Measurements from ENCODE around the gene KLHL20. TPM values are rescaled to one million over a fixed set of nuclear protein-coding genes. Genes with fewer than 3 reads are reported as not detected.
"Not testable (repeated sequence)": the region's sequence is repeated elsewhere in the genome, so short reads cannot be mapped to it uniquely, and the experiment has no call there.

Gene KLHL20
- total RNA-seq, 4 donors from 2014 or later, result 18.2 to 31.6 (median 19.9) TPM

DNA sequence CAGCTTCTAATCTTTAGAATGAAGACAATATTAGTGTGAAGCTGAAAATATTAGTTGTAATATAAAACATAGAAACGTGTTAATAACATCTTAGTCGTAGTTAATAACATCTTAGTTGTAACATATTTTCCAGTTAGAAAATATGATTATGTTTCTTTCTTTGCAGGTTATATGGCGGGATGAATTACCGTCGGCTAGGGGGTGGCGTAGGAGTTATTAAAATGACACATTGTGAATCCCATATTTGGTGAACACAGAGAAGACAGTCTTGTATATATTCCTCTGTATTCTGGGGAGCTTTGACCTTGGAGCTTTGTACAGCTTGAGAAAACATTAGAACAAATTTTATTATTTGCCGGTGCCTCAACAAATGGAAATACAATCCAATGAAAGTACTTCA lies 70.2 kb downstream of the KLHL20 start:
- WGBS, 2 donors, result 93 to 95% methylated on average over 7 of the region's 7 CpGs
- no peak overlapping the region for H3K4me3 ChIP-seq (ENCODE audit: low read depth, poor library complexity, severe bottlenecking)
- TF ChIP-seq POLR2A (IDR thresholded peaks at IDR 0.05), result no peak
- TF ChIP-seq, protein P1, sequence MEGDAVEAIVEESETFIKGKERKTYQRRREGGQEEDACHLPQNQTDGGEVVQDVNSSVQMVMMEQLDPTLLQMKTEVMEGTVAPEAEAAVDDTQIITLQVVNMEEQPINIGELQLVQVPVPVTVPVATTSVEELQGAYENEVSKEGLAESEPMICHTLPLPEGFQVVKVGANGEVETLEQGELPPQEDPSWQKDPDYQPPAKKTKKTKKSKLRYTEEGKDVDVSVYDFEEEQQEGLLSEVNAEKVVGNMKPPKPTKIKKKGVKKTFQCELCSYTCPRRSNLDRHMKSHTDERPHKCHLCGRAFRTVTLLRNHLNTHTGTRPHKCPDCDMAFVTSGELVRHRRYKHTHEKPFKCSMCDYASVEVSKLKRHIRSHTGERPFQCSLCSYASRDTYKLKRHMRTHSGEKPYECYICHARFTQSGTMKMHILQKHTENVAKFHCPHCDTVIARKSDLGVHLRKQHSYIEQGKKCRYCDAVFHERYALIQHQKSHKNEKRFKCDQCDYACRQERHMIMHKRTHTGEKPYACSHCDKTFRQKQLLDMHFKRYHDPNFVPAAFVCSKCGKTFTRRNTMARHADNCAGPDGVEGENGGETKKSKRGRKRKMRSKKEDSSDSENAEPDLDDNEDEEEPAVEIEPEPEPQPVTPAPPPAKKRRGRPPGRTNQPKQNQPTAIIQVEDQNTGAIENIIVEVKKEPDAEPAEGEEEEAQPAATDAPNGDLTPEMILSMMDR (IDR thresholded peaks at IDR 0.05), result no peak
- DNase-seq (ENCODE audit: low spot score in 2 of 2), result no peak
- intact Hi-C loops (cut with DNase I; ENCODE audit: low total_unique reads), result no loop called here

DNA sequence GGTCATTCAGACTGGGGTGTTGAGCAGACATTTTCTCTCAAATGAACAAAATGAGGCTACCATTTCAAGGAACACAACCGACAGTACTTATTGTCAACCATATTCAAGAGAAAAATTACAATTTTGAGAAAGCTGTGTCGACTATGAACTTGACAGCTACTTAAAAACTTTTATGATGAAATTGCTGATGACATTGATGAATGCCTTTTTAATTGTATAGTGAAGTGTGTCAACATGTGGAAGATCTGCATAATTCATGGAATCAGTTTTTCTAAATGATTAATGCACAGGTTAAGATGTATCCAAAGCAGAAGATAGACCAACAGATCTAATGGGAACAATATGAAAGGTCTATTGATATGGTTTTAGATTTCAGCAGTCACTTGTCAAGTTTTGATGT lies 75.1 kb downstream of the KLHL20 start:
- DNase-seq (ENCODE audit: low spot score in 2 of 2), result no peak
- intact Hi-C loops (cut with DNase I; ENCODE audit: low total_unique reads), result no loop called here
- H3K4me3 ChIP-seq (ENCODE audit: low read depth, poor library complexity, severe bottlenecking), result no peak overlapping the region
- TF ChIP-seq POLR2A (IDR thresholded peaks at IDR 0.05), result no peak
- TF ChIP-seq, protein P1 (IDR thresholded peaks at IDR 0.05), result no peak
- 88 to 90% methylated on average over 2 of the region's 2 CpGs for WGBS, 2 donors

DNA sequence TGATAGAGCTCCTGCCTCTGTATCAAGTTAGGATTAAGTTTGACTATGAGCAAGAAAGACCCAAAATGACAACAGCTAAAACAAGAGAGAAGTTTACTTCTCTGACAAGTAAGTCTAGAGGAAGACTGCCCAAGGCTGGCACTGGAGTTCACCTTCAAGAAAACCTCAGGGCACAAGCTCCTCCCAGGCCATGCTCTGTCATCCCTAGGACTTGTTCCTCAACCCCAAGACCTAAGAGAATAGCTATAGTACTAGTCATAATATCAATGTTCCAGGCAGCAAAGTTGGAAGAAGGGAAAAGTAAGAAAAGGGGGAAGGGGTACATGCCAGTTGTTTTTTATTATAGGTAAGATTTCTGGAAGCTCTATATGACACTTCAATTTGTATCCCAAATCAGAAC lies 83.3 kb downstream of the KLHL20 start:
- no peak overlapping the region for H3K4me3 ChIP-seq (ENCODE audit: low read depth, poor library complexity, severe bottlenecking)
- DNase-seq (ENCODE audit: low spot score in 2 of 2), result no peak
- intact Hi-C loops (cut with DNase I; ENCODE audit: low total_unique reads), result no loop called here
- no peak for TF ChIP-seq POLR2A (IDR thresholded peaks at IDR 0.05)
- TF ChIP-seq, protein P1 (IDR thresholded peaks at IDR 0.05), result no peak

DNA sequence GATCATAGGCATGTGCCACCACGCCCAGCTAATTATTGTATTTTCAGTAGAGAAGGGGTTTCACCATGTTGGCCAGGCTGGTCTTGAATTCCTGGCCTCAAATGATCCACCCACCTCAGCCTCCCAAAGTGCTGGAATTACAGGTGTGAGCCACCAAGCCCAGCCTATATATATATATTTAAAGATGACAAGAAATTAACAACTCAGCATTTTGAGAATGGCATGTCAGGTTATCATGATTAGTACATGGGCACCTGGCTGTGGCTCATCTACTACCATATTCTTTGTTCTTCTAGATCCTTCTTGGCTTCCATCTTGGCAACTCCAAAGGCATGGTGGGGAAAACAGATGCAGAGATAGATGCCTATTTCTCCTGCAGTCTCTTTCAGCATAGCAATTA lies 85.2 kb downstream of the KLHL20 start:
- H3K4me3 ChIP-seq (ENCODE audit: low read depth, poor library complexity, severe bottlenecking); DNase-seq (ENCODE audit: low spot score in 2 of 2); intact Hi-C loops (cut with DNase I; ENCODE audit: low total_unique reads): not testable (repeated sequence)
- WGBS, 2 donors, result 95 to 100% methylated on average over 1 of the region's 1 CpG

DNA sequence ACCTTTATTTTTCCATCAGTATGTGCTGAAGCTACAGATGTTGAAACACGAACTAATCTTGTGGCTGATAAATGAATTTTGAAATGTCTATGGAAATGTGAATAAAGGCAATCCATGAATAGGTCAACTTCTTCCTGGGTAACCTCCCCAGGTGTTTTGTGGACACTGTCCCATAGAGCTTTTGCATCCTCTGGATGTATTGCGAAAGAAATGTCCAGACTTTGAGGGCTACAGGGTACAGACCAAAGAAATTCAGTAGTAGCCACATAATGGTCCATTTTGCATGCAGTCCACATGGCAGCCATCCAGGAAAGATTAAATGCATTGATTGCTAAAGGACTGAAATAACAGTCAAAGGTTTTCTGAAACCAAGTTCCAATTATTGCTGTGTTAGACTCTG lies 88.2 kb downstream of the KLHL20 start:
- no peak for DNase-seq (ENCODE audit: low spot score in 2 of 2)
- 94% methylated on average over 2 of the region's 2 CpGs for WGBS, 2 donors
- intact Hi-C loops (cut with DNase I; ENCODE audit: low total_unique reads), result no loop called here
- H3K4me3 ChIP-seq (ENCODE audit: low read depth, poor library complexity, severe bottlenecking), result no peak overlapping the region
- no peak for TF ChIP-seq POLR2A (IDR thresholded peaks at IDR 0.05)
- TF ChIP-seq, protein P1 (IDR thresholded peaks at IDR 0.05), result no peak

DNA sequence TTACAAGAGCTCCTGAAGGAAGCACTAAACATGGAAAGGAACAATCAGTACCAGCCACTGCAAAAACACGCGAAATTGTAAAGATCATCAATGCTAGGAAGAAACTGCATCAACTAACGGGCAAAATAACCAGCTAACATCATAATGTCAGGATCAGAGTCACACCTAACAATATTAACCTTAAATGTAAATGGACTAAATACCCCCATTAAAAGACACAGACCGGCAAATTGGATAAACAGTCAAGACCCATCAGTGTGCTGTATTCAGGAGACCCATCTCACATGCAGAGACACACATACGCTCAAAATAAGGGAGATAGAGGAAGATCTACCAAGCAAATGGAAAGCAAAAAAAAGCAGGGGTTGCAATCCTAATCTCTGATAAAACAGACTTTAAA lies 98.9 kb downstream of the KLHL20 start:
- intact Hi-C loops (cut with DNase I; ENCODE audit: low total_unique reads); H3K4me3 ChIP-seq (ENCODE audit: low read depth, poor library complexity, severe bottlenecking); DNase-seq (ENCODE audit: low spot score in 2 of 2): not testable (repeated sequence)
- WGBS, 2 donors, result 95 to 98% methylated on average over 5 of the region's 5 CpGs

DNA sequence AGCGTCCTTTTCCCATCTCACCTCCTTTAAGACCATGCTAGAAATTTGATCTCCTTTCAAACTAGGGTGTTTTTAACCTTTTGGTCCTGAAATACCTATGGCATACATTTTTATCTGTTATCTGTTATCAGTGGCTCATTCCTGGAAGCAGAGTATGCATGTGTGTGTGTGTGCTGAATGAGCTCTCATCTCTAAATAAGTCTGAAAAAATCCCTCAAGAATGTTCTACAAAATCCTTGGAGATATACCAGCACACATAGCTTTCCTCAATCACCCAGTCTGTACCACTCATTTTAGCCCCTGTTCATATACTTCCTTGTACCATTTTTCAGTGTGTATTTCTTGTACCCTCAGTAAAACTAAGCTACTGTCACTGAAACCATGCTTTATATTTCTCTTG lies 103.7 kb downstream of the KLHL20 start:
- WGBS, 2 donors, result 97% methylated on average over 1 of the region's 1 CpG
- intact Hi-C loops (cut with DNase I; ENCODE audit: low total_unique reads), result no loop called here
- TF ChIP-seq, protein P1 (IDR thresholded peaks at IDR 0.05), result no peak
- no peak for TF ChIP-seq POLR2A (IDR thresholded peaks at IDR 0.05)
- DNase-seq (ENCODE audit: low spot score in 2 of 2), result no peak
- no peak overlapping the region for H3K4me3 ChIP-seq (ENCODE audit: low read depth, poor library complexity, severe bottlenecking)
